HL-60 (cell line): Measurements from ENCODE around the gene LAPTM5.

Experiments
- CTCF ChIP-seq: IDR thresholded peaks from one replicate; pipeline ENCODE4 v1.5.1; 2011; ENCODE audit warnings: low read length, control low read depth, inconsistent platforms; ENCODE audit not compliant: insufficient read depth
- POLR2AphosphoS5 ChIP-seq: IDR thresholded peaks from 2 replicates; pipeline ENCODE4 v1.6.1; 2012; ENCODE audit warnings: low read depth
- REST ChIP-seq: IDR thresholded peaks from 2 replicates; pipeline ENCODE4 v1.6.1; 2012; ENCODE audit warnings: low read depth; ENCODE audit not compliant: insufficient replicate concordance

DNA sequence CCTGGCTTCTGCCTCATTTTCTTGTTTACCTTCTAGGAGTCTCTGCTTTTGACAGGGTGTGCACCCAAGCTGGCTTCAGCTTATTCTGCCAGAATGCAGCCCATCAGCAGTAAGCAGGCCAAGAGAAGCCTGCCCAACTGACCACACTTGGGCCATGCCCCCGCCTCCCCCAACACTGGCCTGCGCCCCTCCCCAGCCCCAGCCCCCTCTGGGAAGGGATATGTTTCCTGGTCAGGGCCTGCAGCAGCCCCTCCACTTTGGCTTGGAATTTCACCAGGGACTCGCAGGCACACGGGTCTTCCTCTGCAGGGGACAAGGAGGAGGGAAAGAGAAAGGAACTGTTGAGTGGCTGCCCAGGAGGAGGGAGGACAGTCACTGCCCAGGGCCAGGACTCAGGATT is 43.5 kb downstream of the LAPTM5 start:
- TF ChIP-seq CTCF (no peak), POLR2AphosphoS5 (no peak), REST (no peak)
